Lower leg skin (tissue), 4 donors: ENCODE data around the gene FMO4. TPM values are rescaled to one million over a fixed set of nuclear protein-coding genes. Genes with fewer than 3 reads are reported as not detected.
"Not testable (repeated sequence)": the region's sequence is repeated elsewhere in the genome, so short reads cannot be mapped to it uniquely, and the experiment has no call there.

ENCODE experiments used
- DNase-seq, 2 donors: peaks; one replicate each; pipeline ENCODE4 v3.0.0-alpha.2; 2019; ENCODE audit warnings: low spot score in 2 of 2
- H3K4me3 ChIP-seq: fragments of 200-600 bp; sonication (generic); 2 replicates; pipeline ENCODE4 v1.5.1; 2017; ENCODE audit warnings: mild to moderate bottlenecking, low read depth; ENCODE audit not compliant: poor library complexity, severe bottlenecking
- POLR2A ChIP-seq, 2 donors: fragments of 450-650 bp; IDR thresholded peaks; one replicate each; pipeline ENCODE4 v1.6.1; 2016 to 2017; ENCODE audit warnings: antibody characterized with exemption in 2 of 2, mild to moderate bottlenecking in 1 of 2, moderate library complexity in 1 of 2
- WGBS, 2 donors: methylation state at CpG; one replicate each; pipeline ENCODE4 v1.1.5; 2018; 5-methylcytosine and 5-hydroxymethylcytosine counted together
- intact Hi-C: fragments of 100-400 bp; cut with DNase I; formaldehyde crosslinking; loops from one replicate; pipeline ENCODE4 v1.15.0; 2023; ENCODE audit warnings: low total_unique reads
- total RNA-seq, 4 donors: library from RNA; depleted of rRNA; stranded (reverse); fragments of >200 nt; gene quantifications; one replicate each; pipeline ENCODE4 v1.1.0, GENCODE V29; 2016
- TF ChIP-seq, protein P1 (sequence below), 3 donors: fragments of 450-650 bp; IDR thresholded peaks; one replicate each; pipeline ENCODE4 v1.5.1; 2016; ENCODE audit warnings: antibody characterized with exemption in 3 of 3, mild to moderate bottlenecking in 3 of 3, moderate library complexity in 2 of 3

Gene FMO4
- total RNA-seq, 4 donors from 2014 or later = 2.3 to 4.7 (median 3.2) TPM

DNA sequence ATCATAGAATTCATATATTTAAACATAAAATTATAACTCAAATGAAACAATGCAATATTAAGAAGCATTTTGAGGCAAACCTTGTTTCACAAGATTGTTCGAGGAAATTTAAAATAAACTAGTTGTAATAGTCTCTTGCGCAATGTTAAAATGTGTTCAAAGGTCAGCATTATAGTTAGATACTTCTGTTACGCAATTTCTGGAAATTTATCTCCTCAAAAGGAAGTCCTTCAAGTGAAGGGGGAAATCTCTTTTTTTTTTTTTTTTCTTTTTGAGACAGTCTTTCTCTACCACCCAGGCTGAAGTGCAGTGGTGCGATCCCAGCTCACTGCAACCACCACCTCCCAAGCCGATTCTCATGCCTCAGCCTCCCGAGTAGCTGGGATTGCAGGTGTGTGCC is 52.1 kb downstream of the FMO4 start:
- 78 to 83% methylated on average over 6 of the region's 6 CpGs for WGBS, 2 donors
- H3K4me3 ChIP-seq = no peak overlapping the region
- DNase-seq = no peak
- intact Hi-C loops = no loop called here
- TF ChIP-seq, protein P1, sequence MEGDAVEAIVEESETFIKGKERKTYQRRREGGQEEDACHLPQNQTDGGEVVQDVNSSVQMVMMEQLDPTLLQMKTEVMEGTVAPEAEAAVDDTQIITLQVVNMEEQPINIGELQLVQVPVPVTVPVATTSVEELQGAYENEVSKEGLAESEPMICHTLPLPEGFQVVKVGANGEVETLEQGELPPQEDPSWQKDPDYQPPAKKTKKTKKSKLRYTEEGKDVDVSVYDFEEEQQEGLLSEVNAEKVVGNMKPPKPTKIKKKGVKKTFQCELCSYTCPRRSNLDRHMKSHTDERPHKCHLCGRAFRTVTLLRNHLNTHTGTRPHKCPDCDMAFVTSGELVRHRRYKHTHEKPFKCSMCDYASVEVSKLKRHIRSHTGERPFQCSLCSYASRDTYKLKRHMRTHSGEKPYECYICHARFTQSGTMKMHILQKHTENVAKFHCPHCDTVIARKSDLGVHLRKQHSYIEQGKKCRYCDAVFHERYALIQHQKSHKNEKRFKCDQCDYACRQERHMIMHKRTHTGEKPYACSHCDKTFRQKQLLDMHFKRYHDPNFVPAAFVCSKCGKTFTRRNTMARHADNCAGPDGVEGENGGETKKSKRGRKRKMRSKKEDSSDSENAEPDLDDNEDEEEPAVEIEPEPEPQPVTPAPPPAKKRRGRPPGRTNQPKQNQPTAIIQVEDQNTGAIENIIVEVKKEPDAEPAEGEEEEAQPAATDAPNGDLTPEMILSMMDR (IDR thresholded peaks at IDR 0.05) = no peak
- TF ChIP-seq POLR2A (IDR thresholded peaks at IDR 0.05) = no peak

DNA sequence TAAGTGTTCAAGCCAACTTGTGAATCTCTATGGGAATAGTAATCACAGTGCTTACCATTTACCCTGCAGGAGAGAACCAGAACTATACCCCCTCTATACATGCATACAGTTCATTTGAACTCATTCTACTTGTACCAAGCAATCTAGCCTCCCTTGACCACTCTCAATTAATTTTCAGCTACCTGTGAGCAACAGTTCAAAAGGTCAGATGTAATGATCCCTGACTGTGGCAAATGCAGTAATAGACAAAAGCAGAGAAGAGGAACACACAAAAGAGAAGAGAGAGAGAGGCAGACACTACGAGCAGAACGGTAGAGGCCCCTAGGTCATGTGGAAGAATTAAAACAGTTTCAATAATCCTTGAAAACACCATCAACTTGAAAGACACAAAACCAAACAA is 52.8 kb downstream of the FMO4 start:
- H3K4me3 ChIP-seq = no peak overlapping the region
- TF ChIP-seq POLR2A (IDR thresholded peaks at IDR 0.05) = no peak
- TF ChIP-seq, protein P1 (IDR thresholded peaks at IDR 0.05) = no peak
- DNase-seq = no peak
- intact Hi-C loops = no loop called here
- 48 to 57% methylated on average over 2 of the region's 2 CpGs for WGBS, 2 donors

DNA sequence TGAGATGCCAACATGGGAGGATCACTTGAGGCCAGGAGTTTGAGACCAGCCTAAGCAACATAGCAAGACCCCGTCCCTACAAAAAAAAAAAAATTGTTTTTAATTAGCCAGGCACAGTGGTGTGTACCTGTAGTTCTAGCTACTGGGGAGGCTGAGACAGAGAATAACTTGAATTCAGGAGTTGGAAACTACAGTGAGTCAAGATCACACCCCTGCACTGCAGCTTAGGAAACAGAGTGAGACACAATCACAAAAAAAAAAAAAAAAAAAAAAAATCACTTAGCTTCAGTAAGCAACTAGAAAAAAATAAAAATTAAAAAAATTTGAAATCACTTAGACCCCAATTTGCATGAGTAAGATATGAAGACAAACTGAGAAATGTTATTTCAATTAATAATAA is 53.5 kb downstream of the FMO4 start:
- H3K4me3 ChIP-seq = no peak overlapping the region
- WGBS, 2 donors = 83 to 92% methylated on average over 1 of the region's 1 CpG
- intact Hi-C loops = no loop called here
- no peak for DNase-seq
- TF ChIP-seq, protein P1 (IDR thresholded peaks at IDR 0.05) = no peak
- no peak for TF ChIP-seq POLR2A (IDR thresholded peaks at IDR 0.05)

DNA sequence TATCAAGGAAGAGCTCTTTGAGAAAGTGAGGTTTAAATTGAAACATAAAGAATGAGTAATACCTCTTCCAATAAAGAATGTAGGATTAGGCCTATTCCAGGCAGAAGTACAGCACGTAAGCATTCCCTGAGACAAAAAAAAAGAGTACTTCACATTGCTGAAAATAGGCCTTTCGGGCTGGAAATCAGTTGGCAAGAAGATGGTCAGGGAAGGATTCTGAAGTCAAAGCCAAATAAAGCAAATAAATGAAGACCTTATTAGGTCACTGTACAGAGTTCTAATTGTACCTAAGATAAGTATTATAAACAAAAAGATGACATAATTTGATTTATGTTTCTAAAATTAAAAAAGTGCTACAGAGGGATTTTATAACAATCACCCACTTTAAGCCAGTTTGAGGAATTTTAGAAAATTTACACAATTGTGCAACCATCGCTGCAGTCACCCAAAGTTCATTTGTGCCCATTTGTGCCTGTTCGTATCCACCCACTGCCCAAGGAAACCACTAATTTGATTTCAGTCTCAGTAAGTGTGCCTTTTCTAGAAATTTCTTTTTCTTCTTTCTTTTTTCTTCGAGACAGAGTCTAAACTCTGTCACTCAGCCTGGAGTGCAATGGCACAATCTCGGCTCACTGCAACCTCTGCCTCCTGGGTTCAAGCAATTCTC is 58.6 kb downstream of the FMO4 start:
- no peak for DNase-seq
- WGBS, 2 donors = 81% methylated on average over 6 of the region's 6 CpGs
- no peak for TF ChIP-seq POLR2A (IDR thresholded peaks at IDR 0.05)
- TF ChIP-seq, protein P1 (IDR thresholded peaks at IDR 0.05) = no peak
- H3K4me3 ChIP-seq = no peak overlapping the region
- intact Hi-C loops = no loop called here

DNA sequence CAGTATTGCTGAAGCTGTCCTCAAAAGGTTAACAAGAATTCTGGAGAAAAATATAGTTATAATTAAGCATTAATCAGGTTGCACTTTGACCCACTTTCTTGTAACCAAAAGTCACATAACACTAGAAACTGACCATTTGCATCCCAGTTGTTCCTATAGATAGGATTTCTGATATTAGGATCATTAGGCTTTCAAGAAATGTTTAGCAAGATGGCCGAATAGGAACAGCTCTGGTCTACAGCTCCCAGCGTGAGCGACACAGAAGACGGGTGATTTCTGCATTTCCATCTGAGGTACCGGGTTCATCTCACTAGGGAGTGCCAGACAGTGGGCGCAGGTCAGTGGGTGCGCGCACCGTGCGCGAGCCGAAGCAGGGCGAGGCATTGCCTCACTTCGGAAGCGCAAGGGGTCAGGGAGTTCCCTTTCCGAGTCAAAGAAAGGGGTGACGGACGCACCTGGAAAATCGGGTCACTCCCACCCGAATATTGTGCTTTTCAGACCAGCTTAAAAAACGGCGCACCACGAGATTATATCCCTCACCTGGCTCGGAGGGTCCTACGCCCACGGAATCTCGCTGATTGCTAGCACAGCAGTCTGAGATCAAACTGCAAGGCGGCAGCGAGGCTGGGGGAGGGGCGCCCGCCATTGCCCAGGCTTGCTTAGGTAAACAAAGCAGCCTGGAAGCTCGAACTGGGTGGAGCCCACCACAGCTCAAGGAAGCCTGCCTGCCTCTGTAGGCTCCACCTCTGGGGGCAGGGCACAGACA is 59.6 kb downstream of the FMO4 start:
- 74 to 83% methylated on average over 26 to 31 of the region's 32 CpGs for WGBS, 2 donors
- DNase-seq, H3K4me3 ChIP-seq, intact Hi-C loops: not testable (repeated sequence)

DNA sequence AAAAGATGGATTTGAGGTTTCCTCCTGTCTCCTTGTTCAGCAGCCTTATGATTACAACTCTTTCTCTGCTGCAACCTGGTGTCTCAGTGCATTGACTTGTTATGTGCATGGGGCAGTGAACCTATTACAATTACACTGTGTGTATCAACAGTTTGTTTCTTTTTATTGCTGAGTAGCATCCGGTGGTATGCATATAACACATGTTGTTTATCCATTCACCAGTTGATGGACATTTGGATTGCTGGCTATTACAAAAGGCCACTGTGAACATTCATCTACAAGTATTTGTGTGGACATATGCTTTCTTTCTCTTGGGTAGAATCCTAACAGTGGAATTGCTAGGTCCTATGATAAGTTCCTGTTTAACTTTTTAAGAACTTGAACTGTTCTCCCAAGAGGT is 65.9 kb downstream of the FMO4 start:
- no peak for DNase-seq
- H3K4me3 ChIP-seq = no peak overlapping the region
- intact Hi-C loops = no loop called here
- WGBS, 2 donors = 86 to 92% methylated on average over 1 of the region's 1 CpG
- TF ChIP-seq, protein P1 (IDR thresholded peaks at IDR 0.05) = no peak
- no peak for TF ChIP-seq POLR2A (IDR thresholded peaks at IDR 0.05)
